IMR-90 (cell line): ENCODE measurements around the gene ZNF236. TPM values are rescaled to one million over a fixed set of nuclear protein-coding genes. Genes with fewer than 3 reads are reported as not detected.

Source experiments
- ATAC-seq: fragments of 200-7000 bp; cut with Tn5 transposase; 2 replicates; pipeline ENCODE4 v1.9.1; 2020; ENCODE audit warnings: low read depth, mild to moderate bottlenecking, moderate library complexity
- BruUV-seq: library from RNA; stranded (reverse); fragments of 400-500 nt; replicated peaks from 2 replicates; lab custom pipeline; 2021; lab: Mats Ljungman, UMichigan
- CTCF ChIA-PET: fragments of 300-600 bp; formaldehyde crosslinking; extraction: SDS; loops from one replicate; lab custom pipeline; 2021; ENCODE audit warnings: antibody characterized with exemption; lab: Yijun Ruan, JAX
- POLR2A ChIA-PET: fragments of 300-600 bp; sonication (Branson Sonifier 250); formaldehyde crosslinking; loops from one replicate; lab custom pipeline; 2022; ENCODE audit warnings: antibody characterized with exemption; ENCODE audit not compliant: unreplicated experiment; lab: Charles Lee
- DNase-seq: peaks from one replicate; pipeline ENCODE4 v3.0.0; 2013
- H2AFZ ChIP-seq: replicated peaks from 2 replicates; pipeline ENCODE3; 2013; ENCODE audit warnings: low read length, mild to moderate bottlenecking; ENCODE audit not compliant: poor library complexity
- H2AK5ac ChIP-seq: 2 replicates; pipeline ENCODE4 v1.6.1; 2013; ENCODE audit warnings: low read depth, low read length, inconsistent platforms
- H2AK9ac ChIP-seq: replicated peaks from 2 replicates; pipeline ENCODE3; 2013; ENCODE audit warnings: mild to moderate bottlenecking, low read depth, low read length, moderate library complexity; ENCODE audit not compliant: poor library complexity
- H2BK120ac ChIP-seq: 2 replicates; pipeline ENCODE4 v1.6.1; 2013; ENCODE audit warnings: low read depth, low read length, inconsistent platforms
- H2BK15ac ChIP-seq: 3 replicates; pipeline ENCODE4 v1.6.1; 2013; ENCODE audit warnings: low read depth, low read length, inconsistent platforms
- H2BK20ac ChIP-seq: 2 replicates; pipeline ENCODE4 v1.6.1; 2013; ENCODE audit warnings: low read depth, mild to moderate bottlenecking, inconsistent platforms, low read length, moderate library complexity
- H2BK5ac ChIP-seq: 2 replicates; pipeline ENCODE4 v1.6.1; 2013; ENCODE audit warnings: mild to moderate bottlenecking, low read depth, low read length, inconsistent platforms; ENCODE audit not compliant: poor library complexity, severe bottlenecking
- H3K14ac ChIP-seq: replicated peaks from 2 replicates; pipeline ENCODE4 v1.6.1; 2013; ENCODE audit warnings: low read depth, low read length, inconsistent platforms
- H3K18ac ChIP-seq: 2 replicates; pipeline ENCODE4 v1.6.1; 2013; ENCODE audit warnings: low read depth, low read length, control low read depth
- H3K23ac ChIP-seq: 2 replicates; pipeline ENCODE4 v1.6.1; 2013; ENCODE audit warnings: low read depth, low read length, inconsistent platforms
- H3K27ac ChIP-seq: 2 replicates; pipeline ENCODE4 v1.5.1; 2013; ENCODE audit warnings: mild to moderate bottlenecking, control low read depth, low read length; ENCODE audit not compliant: insufficient read depth
- H3K27me3 ChIP-seq: 2 replicates; pipeline ENCODE4 v1.6.1; 2013; ENCODE audit warnings: low read length; ENCODE audit not compliant: control insufficient read depth, insufficient read depth
- H3K36me3 ChIP-seq: 2 replicates; pipeline ENCODE4 v1.6.1; 2013; ENCODE audit warnings: low read length, mixed read lengths; ENCODE audit not compliant: control insufficient read depth, insufficient read depth
- H3K4ac ChIP-seq: 2 replicates; pipeline ENCODE4 v1.6.1; 2013; ENCODE audit warnings: low read depth, low read length, inconsistent platforms
- H3K4me1 ChIP-seq: 2 replicates; pipeline ENCODE4 v1.6.1; 2013; ENCODE audit warnings: low read length, mixed read lengths; ENCODE audit not compliant: control insufficient read depth, insufficient read depth
- H3K4me2 ChIP-seq: 2 replicates; pipeline ENCODE4 v1.6.1; 2013; ENCODE audit warnings: low read depth, mild to moderate bottlenecking, control low read depth, low read length, moderate library complexity
- H3K4me3 ChIP-seq: 2 replicates; pipeline ENCODE4 v1.5.1; 2013; ENCODE audit warnings: low read depth, mild to moderate bottlenecking, control low read depth, low read length, moderate library complexity; ENCODE audit not compliant: insufficient read depth
- H3K56ac ChIP-seq: 2 replicates; pipeline ENCODE4 v1.6.1; 2013; ENCODE audit warnings: low read length, inconsistent platforms; ENCODE audit not compliant: insufficient read depth; ENCODE audit errors: extremely low read depth
- H3K79me1 ChIP-seq, 2 experiments: 2 replicates each; pipeline ENCODE4 v1.6.1; 2013; ENCODE audit warnings: low read length in 2 of 2, inconsistent platforms in 1 of 2, low read depth in 1 of 2
- H3K9ac ChIP-seq: 2 replicates; pipeline ENCODE4 v1.6.1; 2013; ENCODE audit warnings: low read depth, low read length, control low read depth
- H3K9me1 ChIP-seq: 2 replicates; pipeline ENCODE4 v1.6.1; 2013; ENCODE audit warnings: low read length, inconsistent platforms; ENCODE audit not compliant: insufficient read depth
- H3K9me3 ChIP-seq: 2 replicates; pipeline ENCODE4 v1.6.1; 2013; ENCODE audit warnings: low read length; ENCODE audit not compliant: control insufficient read depth, insufficient read depth
- H4K20me1 ChIP-seq: 2 replicates; pipeline ENCODE4 v1.6.1; 2013; ENCODE audit warnings: low read length, inconsistent platforms; ENCODE audit not compliant: insufficient read depth
- H4K5ac ChIP-seq: 2 replicates; pipeline ENCODE4 v1.6.1; 2013; ENCODE audit warnings: mild to moderate bottlenecking, low read depth, low read length, control low read depth
- H4K8ac ChIP-seq, 2 experiments: 2 replicates each; pipeline ENCODE4 v1.6.1; 2013; ENCODE audit warnings: low read depth in 2 of 2, low read length in 2 of 2, control low read depth in 1 of 2, inconsistent platforms in 1 of 2
- H4K91ac ChIP-seq: 2 replicates; pipeline ENCODE4 v1.6.1; 2013; ENCODE audit warnings: low read depth, low read length, inconsistent platforms; ENCODE audit not compliant: insufficient read depth
- BHLHE40 ChIP-seq: fragments of 150-350 bp; IDR thresholded peaks from 2 replicates; pipeline ENCODE4 v1.6.1; 2016; ENCODE audit warnings: mild to moderate bottlenecking, low read depth, low read length
- CEBPB ChIP-seq: IDR thresholded peaks from 2 replicates; pipeline ENCODE4 v1.6.1; 2012; ENCODE audit warnings: low read depth, low read length, improper control_type of control experiment
- CHD1 ChIP-seq: IDR thresholded peaks from 2 replicates; pipeline ENCODE4 v1.6.1; 2012; ENCODE audit warnings: low read depth, low read length, improper control_type of control experiment
- FOS ChIP-seq: fragments of 150-350 bp; IDR thresholded peaks from 2 replicates; pipeline ENCODE4 v1.6.1; 2016; ENCODE audit warnings: low read depth, low read length
- MAFK ChIP-seq: IDR thresholded peaks from 2 replicates; pipeline ENCODE4 v1.6.1; 2012; ENCODE audit warnings: low read depth, low read length, improper control_type of control experiment
- MAZ ChIP-seq: IDR thresholded peaks from 2 replicates; pipeline ENCODE4 v1.6.1; 2012; ENCODE audit warnings: low read depth, mild to moderate bottlenecking, low read length, improper control_type of control experiment, moderate library complexity, borderline replicate concordance
- MXI1 ChIP-seq: IDR thresholded peaks from 2 replicates; pipeline ENCODE4 v1.6.1; 2012; ENCODE audit warnings: low read depth, mild to moderate bottlenecking, low read length, moderate library complexity, borderline replicate concordance
- NFE2L2 ChIP-seq: fragments of 150-350 bp; IDR thresholded peaks from 2 replicates; pipeline ENCODE4 v1.6.1; 2016; ENCODE audit warnings: low read depth, mild to moderate bottlenecking, low read length
- POLR2A ChIP-seq: IDR thresholded peaks from 2 replicates; pipeline ENCODE4 v1.6.1; 2012; ENCODE audit warnings: mild to moderate bottlenecking, low read depth, low read length
- RAD21 ChIP-seq: IDR thresholded peaks from 2 replicates; pipeline ENCODE4 v1.6.1; 2012; ENCODE audit warnings: low read length, improper control_type of control experiment
- RCOR1 ChIP-seq: IDR thresholded peaks from 2 replicates; pipeline ENCODE4 v1.6.1; 2012; ENCODE audit warnings: mild to moderate bottlenecking, low read length, improper control_type of control experiment; ENCODE audit not compliant: insufficient replicate concordance
- RFX5 ChIP-seq: IDR thresholded peaks from 2 replicates; pipeline ENCODE4 v1.8.0; 2012; ENCODE audit warnings: low read depth, mild to moderate bottlenecking, low read length, moderate library complexity
- SMC3 ChIP-seq: fragments of 150-350 bp; IDR thresholded peaks from 2 replicates; pipeline ENCODE4 v1.6.1; 2016; ENCODE audit warnings: low read depth, mild to moderate bottlenecking, antibody characterized with exemption, low read length, moderate library complexity
- WGBS, 2 experiments: methylation state at CpG; one replicate each; pipeline versions ENCODE4 v1.1.5 to v1.1.7; 2013; ENCODE audit warnings: missing lambda C conversion rate in 2 of 2; ENCODE audit not compliant: insufficient read length in 1 of 2; ENCODE audit errors: extremely low coverage in 2 of 2; 5-methylcytosine and 5-hydroxymethylcytosine counted together
- dilution Hi-C: fragments of 300-500 bp; cut with HindIII; formaldehyde crosslinking; loops from one replicate; pipeline ENCODE4 v1.14.3; 2018; ENCODE audit warnings: low sequenced_read_pairs; ENCODE audit not compliant: unreplicated experiment
- in situ Hi-C: fragments of 300-500 bp; cut with MboI; formaldehyde crosslinking; loops from 3 replicates; pipeline ENCODE4 v1.14.3; 2019; ENCODE audit warnings: low sequenced_read_pairs, inconsistent platforms, mixed read lengths
- intact Hi-C: fragments of 100-400 bp; cut with micrococcal nuclease; formaldehyde crosslinking; loops from 2 replicates; pipeline ENCODE4 v1.10.0; 2022
- polyA plus RNA-seq, 3 experiments: library from polyadenylated mRNA; depleted of rRNA; stranded (reverse); fragments of >200 nt; gene quantifications; 2 replicates each; pipeline ENCODE4 v1.2.3, GENCODE V29; 2012; ENCODE audit warnings: low replicate concordance in 1 of 3
- total RNA-seq: library from RNA; depleted of rRNA; stranded (reverse); fragments of >200 nt; gene quantifications from 2 replicates; pipeline ENCODE4 v1.2.3, GENCODE V29; 2012
- TF ChIP-seq, protein P1 (sequence below): fragments of 150-350 bp; IDR thresholded peaks from 2 replicates; pipeline ENCODE4 v1.6.1; 2017; ENCODE audit warnings: mild to moderate bottlenecking, antibody characterized with exemption, low read length, low read depth
- TF ChIP-seq, protein P2 (sequence below): fragments of 150-350 bp; IDR thresholded peaks from 2 replicates; pipeline ENCODE4 v1.6.1; 2016; ENCODE audit warnings: low read depth, mild to moderate bottlenecking, low read length, moderate library complexity, borderline replicate concordance
- TF ChIP-seq, protein P3 (sequence below): conservative IDR thresholded peaks from 2 replicates; pipeline ENCODE4 v1.5.1; 2012; ENCODE audit warnings: mild to moderate bottlenecking, low read depth, low read length, improper control_type of control experiment

Gene ZNF236
- total and polyA plus RNA-seq, 2 of the 4 experiments (the other 2 are of a cell fraction): 3.6 to 9.7 TPM

DNA sequence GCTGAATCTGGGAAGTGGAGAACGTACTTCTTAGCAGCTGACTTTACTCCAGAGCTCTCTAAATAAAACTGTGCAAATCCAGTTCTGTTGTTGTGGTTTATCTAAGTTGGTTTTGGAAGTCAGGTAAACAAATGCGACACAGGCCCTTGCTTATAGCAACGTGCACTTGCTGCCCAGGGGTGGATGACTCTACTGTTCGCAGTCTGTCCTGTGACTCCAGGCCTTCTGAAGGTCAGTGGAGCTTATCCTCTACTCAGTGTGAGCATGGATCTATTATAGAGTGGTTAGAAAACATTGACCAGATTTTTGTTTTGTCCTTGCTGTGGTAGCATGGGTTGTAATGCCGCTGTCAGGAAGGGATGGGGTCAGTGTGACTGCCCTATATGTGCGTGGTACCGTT lies 89.1 kb downstream of the ZNF236 start:
- Histone ChIP-seq H2BK120ac (no peak overlapping the region), H3K23ac (no peak overlapping the region), H3K36me3 (peaks cover 41% of the 10 kb centered on the region), H3K4ac (no peak overlapping the region), H2AK9ac (no peak overlapping the region), H3K14ac (no peak overlapping the region), H3K9me1 (no peaks in the 10 kb centered on the region), H2BK20ac (no peak overlapping the region), H3K56ac (no peak overlapping the region), H4K5ac (no peak overlapping the region), H3K9me3 (no peaks in the 10 kb centered on the region), H3K18ac (no peak overlapping the region), H4K8ac (no peak overlapping the region), H2BK15ac (no peak overlapping the region), H3K4me1 (no peaks in the 10 kb centered on the region), H2AFZ (no peak overlapping the region), H2BK5ac (no peak overlapping the region), H2AK5ac (no peak overlapping the region), H4K20me1 (no peaks in the 10 kb centered on the region), H3K79me1 (no peaks in the 10 kb centered on the region; a peak in 1 of 4 replicates), H4K91ac (no peak overlapping the region), H3K4me3 (no peak overlapping the region), H3K27me3 (no peaks in the 10 kb centered on the region), H3K4me2 (no peak overlapping the region), H3K9ac (no peak overlapping the region), H3K27ac (no peak overlapping the region)
- DNase-seq (no peak), ATAC-seq (no peak)
- dilution Hi-C loops: no loop called here
- POLR2A ChIA-PET: no interaction called here
- CTCF ChIA-PET: interaction anchor here (0.7 to 2.0 kb wide), 3 partner anchors 11 to 63 kb away, joined by 3 to 5 read pairs (median 5); no protein-coding TSS in a partner anchor
- BruUV-seq: no TSS peak
- intact Hi-C loops: no loop called here
- no peak for TF ChIP-seq MAZ
- no peak for TF ChIP-seq CEBPB
- TF ChIP-seq FOS: no peak
- TF ChIP-seq NFE2L2: no peak
- TF ChIP-seq, protein P1, sequence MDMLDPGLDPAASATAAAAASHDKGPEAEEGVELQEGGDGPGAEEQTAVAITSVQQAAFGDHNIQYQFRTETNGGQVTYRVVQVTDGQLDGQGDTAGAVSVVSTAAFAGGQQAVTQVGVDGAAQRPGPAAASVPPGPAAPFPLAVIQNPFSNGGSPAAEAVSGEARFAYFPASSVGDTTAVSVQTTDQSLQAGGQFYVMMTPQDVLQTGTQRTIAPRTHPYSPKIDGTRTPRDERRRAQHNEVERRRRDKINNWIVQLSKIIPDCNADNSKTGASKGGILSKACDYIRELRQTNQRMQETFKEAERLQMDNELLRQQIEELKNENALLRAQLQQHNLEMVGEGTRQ: no peak
- TF ChIP-seq SMC3: no peak
- TF ChIP-seq, protein P2, sequence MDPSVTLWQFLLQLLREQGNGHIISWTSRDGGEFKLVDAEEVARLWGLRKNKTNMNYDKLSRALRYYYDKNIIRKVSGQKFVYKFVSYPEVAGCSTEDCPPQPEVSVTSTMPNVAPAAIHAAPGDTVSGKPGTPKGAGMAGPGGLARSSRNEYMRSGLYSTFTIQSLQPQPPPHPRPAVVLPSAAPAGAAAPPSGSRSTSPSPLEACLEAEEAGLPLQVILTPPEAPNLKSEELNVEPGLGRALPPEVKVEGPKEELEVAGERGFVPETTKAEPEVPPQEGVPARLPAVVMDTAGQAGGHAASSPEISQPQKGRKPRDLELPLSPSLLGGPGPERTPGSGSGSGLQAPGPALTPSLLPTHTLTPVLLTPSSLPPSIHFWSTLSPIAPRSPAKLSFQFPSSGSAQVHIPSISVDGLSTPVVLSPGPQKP: no peak
- TF ChIP-seq BHLHE40: no peak
- TF ChIP-seq RCOR1: no peak
- no peak for TF ChIP-seq RFX5
- no peak for TF ChIP-seq POLR2A
- TF ChIP-seq CHD1: no peak
- TF ChIP-seq MXI1: no peak
- TF ChIP-seq RAD21: no peak
- TF ChIP-seq, protein P3, sequence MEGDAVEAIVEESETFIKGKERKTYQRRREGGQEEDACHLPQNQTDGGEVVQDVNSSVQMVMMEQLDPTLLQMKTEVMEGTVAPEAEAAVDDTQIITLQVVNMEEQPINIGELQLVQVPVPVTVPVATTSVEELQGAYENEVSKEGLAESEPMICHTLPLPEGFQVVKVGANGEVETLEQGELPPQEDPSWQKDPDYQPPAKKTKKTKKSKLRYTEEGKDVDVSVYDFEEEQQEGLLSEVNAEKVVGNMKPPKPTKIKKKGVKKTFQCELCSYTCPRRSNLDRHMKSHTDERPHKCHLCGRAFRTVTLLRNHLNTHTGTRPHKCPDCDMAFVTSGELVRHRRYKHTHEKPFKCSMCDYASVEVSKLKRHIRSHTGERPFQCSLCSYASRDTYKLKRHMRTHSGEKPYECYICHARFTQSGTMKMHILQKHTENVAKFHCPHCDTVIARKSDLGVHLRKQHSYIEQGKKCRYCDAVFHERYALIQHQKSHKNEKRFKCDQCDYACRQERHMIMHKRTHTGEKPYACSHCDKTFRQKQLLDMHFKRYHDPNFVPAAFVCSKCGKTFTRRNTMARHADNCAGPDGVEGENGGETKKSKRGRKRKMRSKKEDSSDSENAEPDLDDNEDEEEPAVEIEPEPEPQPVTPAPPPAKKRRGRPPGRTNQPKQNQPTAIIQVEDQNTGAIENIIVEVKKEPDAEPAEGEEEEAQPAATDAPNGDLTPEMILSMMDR: no peak
- TF ChIP-seq MAFK: no peak
- 90% methylated on average over 2 of the region's 7 CpGs; no CpG with 5 or more reads in 1 of the 2 experiments for WGBS, 2 experiments
- in situ Hi-C loops: no loop called here
